HG03565 (cell line): Measurements from ENCODE around the gene DYRK3.

ENCODE experiments used
- ATAC-seq: cut with Tn5 transposase; IDR thresholded peaks from one replicate; pipeline ENCODE4 v1.9.1; 2021; ENCODE audit warnings: mild to moderate bottlenecking, moderate library complexity; ENCODE audit not compliant: unreplicated experiment

Gene DYRK3

GRCh38 chr1:206681359-206681758 lies 46.0 kb downstream of the DYRK3 start:
- ATAC-seq, result no peak

GRCh38 chr1:206682111-206682510 lies 46.8 kb downstream of the DYRK3 start:
- ATAC-seq, result no peak

GRCh38 chr1:206683313-206683712 lies 48.0 kb downstream of the DYRK3 start:
- no peak for ATAC-seq

GRCh38 chr1:206684003-206684402 lies 48.7 kb downstream of the DYRK3 start:
- ATAC-seq, result no peak

- no peak for ATAC-seq
Measured at GRCh38 chr1:206684478-206685333, 49.4 kb downstream of the DYRK3 start, which contains the start of gene MAPKAPK2. Gene MAPKAPK2, plus strand, starts transcription at chr1:206684905. Its CDS starts 325 bp downstream, at chr1:206685230.

DNA sequence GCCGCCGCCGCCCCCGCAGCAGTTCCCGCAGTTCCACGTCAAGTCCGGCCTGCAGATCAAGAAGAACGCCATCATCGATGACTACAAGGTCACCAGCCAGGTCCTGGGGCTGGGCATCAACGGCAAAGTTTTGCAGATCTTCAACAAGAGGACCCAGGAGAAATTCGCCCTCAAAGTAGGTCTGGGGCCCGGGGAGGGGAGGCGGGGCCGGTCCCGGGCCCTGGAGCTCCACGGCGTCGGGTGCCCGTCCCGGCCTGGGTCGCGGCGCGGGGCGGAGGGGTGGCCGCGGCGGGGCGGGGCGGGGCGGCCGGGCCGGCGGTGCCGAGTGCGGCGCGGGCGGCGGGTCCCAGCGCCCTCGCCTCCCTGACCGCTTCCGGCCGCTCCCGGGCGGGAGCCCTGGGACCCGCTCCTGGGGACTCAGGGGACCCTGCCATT lies 50.0 kb downstream of the DYRK3 start:
- ATAC-seq, result no peak

DNA sequence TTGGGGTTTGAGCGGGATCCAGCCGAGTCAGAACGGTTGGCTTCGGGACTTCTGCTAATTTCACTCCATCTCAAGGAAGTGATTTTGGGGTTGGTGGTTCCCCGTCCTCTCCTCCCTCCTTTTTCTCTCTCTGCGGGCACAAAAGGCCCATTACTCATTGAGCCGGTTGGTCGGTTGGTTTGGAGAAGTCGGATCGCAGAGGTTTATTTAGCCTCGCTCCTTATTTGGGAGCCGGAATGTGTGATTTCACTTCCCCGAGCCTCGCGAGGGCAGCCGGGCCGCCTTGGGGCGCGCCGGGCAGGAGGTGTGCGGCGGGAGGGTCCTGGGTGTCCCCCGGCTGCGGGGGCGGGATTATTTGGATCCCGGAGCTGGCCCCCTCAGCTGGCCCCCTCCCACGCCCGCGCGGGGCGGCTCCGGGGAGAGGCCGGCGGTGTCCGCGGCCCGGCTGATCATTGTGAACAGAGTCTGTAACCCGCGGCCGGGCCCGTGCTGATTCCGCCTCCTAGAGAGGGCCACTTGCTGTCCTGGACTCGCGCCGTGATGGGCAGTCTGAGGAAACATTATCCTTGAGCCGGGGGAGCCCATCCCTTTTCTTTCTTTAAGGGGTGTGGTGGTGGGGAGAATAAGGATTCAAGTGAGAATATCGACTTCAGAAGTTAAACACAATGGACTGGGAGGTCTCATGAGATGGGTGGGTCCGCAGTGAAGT lies 50.6 kb downstream of the DYRK3 start:
- ATAC-seq, result no peak

DNA sequence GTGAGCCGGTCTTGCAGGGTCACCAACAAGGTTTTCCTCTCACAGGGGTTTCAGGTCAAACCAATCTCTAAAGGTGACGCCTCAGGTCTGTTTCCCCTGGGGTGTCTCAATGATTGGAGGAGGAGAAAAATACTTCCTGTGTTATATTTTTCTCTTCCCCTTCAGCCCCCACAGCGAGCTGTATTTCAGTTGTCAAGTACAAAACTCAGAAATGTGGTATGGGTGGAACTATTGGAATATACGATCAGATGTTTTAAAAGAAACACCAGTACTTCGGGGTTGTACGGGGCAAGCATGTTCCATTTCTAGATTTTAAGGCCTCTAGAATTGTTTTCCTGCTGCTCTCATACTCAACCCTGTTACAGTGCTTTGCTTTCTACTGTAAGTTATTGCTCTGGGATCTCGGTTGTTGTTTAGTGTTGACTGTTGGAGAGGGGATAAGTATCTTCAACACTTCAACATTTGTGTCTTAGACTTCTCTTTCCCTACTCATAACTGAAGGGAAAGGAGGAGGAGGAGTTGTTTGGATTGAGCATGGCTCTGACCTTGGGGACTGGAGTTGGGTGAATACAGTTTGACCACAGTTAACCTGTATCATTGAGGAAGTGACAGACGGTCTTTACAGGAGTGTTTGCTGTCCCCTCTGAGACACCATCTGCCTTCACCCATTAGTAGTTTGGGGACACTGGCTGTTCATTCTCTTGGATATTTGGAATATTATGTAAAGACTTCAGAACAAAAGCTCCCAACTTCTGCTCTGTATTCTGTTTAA lies 51.3 kb downstream of the DYRK3 start:
- ATAC-seq, result no peak

DNA sequence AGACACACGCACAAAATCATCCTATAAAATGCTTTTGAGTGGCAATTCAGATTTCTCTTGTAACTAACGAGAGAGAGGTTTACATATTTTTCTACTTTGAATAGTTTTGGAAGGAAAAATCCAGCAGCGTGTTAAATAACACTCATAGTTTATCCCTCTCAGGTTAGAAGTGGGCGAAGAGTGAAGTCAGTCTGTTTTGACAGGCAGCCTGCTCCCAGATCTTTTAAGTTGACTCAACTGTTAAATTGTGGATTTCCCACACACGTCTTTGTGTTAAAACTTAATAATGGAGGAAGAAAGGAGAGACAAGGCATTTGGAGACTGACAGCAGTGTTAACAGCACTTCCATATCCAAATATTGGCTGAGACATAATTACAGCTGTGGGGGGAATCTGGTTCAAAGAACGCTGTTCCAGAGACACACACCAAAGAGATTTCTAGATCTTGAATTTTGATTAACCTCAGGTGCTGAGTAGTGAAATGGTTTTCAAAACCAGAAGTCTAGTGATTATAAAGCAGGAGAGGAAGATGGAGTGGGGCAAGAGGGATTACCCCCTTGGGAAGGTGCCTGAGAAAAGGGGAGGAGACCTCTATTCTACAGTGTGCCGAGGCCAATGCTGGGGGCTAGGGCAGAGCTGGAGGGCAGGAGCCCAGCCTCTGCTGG lies 52.0 kb downstream of the DYRK3 start:
- ATAC-seq, result no peak

DNA sequence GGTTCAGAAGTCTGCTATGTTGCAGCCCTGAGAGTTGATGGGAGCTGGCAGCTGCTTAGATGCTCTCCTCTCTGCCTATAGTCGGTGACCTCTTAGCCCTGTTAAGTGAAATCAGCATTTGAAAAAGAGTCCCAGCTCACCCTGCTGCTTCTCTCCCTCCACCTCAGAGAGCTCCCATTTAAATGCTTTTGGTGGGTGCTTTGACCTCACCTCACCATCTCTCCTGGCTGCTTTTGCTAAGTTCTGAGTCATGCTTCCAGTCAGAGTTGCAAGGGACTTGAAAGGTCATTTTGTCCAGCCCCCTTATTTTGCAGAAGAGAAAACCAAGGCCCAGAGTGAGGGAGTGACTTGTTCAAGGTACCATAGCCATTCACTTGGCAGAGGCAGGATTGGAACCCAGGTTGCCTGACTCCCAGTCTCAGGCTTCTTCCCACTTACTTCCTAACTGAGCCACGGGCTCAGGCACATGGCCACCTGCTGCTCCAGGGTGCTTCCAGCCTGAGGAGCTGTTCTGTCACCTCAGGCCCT lies 52.6 kb downstream of the DYRK3 start:
- ATAC-seq, result no peak

DNA sequence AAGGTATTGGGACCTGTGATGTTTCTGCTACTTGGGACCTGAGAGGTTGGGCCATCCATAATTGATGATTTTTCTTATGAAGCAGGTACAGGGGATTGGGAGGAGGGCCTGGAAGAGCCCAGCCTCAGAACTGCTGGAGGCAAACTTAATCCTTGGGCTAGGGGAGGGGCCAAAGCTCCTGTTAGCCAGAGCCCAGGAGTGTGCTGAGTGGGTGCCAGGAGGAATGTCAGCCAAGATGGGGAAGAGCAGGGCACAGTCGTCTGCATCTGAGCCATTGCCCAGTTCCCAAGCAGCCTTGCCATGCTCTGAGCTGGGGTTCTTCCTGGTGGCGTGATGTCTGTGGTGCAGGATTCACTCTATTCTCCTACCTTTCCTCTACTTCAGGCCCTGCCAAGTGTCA lies 55.2 kb downstream of the DYRK3 start:
- ATAC-seq, result no peak

GRCh38 chr1:206691604-206692003 lies 56.3 kb downstream of the DYRK3 start:
- no peak for ATAC-seq

DNA sequence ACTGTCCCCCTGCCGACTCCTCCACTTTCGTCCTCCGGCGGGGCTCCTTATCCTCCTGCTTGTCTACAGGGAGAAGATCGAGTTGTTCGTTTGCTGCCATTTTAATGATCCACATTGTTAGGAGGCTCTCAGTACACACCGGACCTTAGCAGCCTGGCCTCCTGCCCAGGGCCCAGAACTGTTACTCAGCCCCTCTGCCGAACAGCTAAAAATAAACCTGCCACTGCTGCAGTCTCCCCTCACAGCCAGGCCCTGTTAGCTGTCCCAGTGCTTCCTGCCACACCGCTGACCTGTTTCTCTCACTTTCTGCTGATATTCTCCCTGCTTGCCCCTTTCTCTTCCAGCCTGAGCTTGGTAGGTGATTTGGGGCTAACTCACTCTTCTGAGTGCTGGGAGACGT lies 57.7 kb downstream of the DYRK3 start:
- no peak for ATAC-seq

DNA sequence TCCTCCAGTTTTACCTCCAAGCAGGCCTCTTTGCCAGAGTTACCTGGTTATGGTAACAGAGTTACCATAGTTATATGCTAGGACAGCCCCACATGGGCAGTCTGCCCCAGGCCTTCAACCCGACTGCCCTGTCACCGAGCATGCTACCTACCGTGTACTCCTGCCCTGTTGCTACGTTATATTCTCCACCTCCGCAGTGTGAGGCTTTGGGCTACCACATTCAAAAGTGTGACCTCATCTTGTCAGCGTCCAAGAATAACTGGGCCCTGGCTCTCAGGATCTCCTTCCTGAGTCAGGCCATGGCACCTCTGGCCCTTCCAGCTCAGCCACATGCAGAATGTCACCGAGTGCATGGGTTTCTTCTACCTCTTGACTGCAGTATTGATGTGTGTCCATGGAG lies 58.3 kb downstream of the DYRK3 start:
- no peak for ATAC-seq

GRCh38 chr1:206694171-206695124 lies 59.1 kb downstream of the DYRK3 start:
- ATAC-seq, result no peak

- no peak for ATAC-seq
Measured at GRCh38 chr1:206695733-206696132, 60.4 kb downstream of the DYRK3 start.

GRCh38 chr1:206696812-206697585 lies 61.7 kb downstream of the DYRK3 start:
- ATAC-seq, result no peak

GRCh38 chr1:206698011-206698410 lies 62.7 kb downstream of the DYRK3 start:
- no peak for ATAC-seq
